ENCODE results near the gene THSD7B.

Gene THSD7B

DNA sequence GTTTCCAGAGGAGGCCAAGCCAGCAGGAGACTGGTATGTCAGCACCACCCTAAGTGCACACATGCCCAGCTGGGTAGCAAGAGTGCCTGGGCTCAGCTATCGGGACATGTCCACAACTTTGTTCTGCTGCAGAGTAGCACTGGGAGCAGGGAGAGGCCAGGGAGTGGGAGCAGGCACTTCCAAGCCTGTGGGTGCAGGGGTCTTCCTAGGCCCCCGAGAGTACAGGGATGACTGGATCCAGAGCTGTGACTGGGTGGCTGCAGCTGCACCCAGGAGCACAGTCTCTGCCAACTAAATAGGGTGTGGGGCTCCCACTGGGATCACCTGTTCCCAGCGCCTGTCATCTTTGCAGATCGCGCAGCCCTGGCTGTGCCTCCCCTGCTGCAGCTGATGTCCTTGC is 943.0 kb downstream of the THSD7B start:
- no peak for TF ChIP-seq ZFX (IDR thresholded peaks at IDR 0.05; ENCODE audit: borderline replicate concordance)
- no peak overlapping the region for H3K27ac ChIP-seq

DNA sequence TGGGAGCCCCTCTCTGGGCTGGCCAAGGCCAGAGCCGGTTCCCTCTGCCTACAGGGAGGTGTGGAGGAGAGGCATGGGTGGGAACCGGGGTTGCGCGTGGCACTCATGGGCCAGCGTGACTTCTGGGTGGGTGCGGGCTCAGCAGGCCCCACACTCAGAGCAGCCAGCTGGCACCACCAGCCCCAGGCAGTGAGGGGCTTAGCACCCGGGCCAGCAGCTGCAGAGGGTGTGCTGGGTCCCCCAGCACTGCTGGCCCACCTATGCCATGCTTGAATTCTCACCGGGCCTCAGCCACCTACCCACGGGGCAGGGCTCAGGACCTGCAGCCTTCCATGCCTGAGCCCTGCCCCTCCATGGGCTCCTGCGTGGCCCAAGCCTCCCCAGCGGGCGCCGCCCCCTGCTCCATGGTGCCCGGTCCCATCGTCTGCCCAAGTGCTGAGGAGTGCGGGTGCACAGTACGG is 950.4 kb downstream of the THSD7B start:
- TF ChIP-seq, protein P1, sequence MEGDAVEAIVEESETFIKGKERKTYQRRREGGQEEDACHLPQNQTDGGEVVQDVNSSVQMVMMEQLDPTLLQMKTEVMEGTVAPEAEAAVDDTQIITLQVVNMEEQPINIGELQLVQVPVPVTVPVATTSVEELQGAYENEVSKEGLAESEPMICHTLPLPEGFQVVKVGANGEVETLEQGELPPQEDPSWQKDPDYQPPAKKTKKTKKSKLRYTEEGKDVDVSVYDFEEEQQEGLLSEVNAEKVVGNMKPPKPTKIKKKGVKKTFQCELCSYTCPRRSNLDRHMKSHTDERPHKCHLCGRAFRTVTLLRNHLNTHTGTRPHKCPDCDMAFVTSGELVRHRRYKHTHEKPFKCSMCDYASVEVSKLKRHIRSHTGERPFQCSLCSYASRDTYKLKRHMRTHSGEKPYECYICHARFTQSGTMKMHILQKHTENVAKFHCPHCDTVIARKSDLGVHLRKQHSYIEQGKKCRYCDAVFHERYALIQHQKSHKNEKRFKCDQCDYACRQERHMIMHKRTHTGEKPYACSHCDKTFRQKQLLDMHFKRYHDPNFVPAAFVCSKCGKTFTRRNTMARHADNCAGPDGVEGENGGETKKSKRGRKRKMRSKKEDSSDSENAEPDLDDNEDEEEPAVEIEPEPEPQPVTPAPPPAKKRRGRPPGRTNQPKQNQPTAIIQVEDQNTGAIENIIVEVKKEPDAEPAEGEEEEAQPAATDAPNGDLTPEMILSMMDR (IDR thresholded peaks at IDR 0.05), result no peak
- TF ChIP-seq ZFX (IDR thresholded peaks at IDR 0.05; ENCODE audit: borderline replicate concordance), result no peak
- no peak overlapping the region for H3K27ac ChIP-seq

DNA sequence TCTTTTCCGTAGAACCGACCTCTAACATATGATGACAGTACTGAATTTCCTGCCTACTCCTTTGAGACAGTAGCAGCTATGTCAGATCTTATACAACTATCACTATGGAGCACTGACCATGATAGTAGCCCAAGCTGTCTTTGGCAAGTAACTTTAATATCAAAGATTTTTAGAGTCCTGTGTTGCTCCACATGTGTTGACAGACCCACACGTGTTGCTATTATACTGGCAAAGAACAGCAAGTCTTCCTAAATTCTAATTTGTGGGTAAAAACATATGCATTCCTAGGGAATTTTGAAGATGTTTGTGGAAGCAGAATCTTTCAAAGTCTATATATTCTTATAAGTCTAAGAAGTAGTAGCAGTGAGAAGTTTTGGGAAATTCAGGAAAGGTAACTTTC is 953.4 kb downstream of the THSD7B start:
- no peak for TF ChIP-seq ZFX (IDR thresholded peaks at IDR 0.05; ENCODE audit: borderline replicate concordance)
- TF ChIP-seq, protein P1 (IDR thresholded peaks at IDR 0.05), result no peak
- no peak overlapping the region for H3K27ac ChIP-seq

DNA sequence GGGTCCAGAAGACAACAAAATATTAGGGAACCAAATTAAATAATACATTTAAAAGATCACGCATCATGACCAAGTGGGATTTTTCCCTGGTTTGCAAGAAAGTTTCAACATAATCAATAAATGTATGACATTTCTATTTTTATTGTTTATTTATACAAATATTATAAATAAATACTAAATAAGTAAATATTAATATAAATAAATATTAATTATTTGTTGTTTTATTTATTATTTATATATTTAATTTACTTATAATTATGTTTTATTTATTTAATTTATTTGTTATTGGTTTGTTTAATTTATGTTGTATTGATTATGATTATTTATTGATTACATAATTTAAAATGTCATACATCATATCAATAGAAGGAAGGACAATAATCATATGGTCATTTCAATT is 956.4 kb downstream of the THSD7B start:
- H3K27ac ChIP-seq, result no peak overlapping the region
- TF ChIP-seq, protein P1 (IDR thresholded peaks at IDR 0.05), result no peak
- TF ChIP-seq ZFX (IDR thresholded peaks at IDR 0.05; ENCODE audit: borderline replicate concordance), result no peak

DNA sequence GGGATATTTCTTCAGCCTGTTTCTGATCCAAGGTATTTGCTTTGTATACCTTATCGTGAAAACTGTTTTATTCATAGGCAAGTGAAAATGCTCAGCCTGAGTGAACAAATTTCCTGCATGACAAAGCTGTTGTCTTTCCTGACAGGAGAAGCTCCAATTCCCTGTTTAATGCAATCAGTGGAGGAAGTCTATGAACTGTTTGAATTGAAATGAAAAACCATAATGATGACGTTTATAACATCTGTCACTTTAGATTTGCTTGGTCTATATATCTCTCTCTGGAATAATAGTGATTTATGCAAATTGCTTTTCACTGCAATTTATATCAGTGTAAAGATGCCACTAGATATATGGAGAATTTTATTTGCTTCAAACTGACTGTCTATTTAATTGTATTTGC is 959.6 kb downstream of the THSD7B start:
- TF ChIP-seq, protein P1 (IDR thresholded peaks at IDR 0.05), result no peak
- TF ChIP-seq ZFX (IDR thresholded peaks at IDR 0.05; ENCODE audit: borderline replicate concordance), result no peak
- no peak overlapping the region for H3K27ac ChIP-seq
